RKO (cell line): ENCODE results near the gene CRIP1.

Experiments used
- DNase-seq: peaks from one replicate; pipeline ENCODE4 v3.0.0-alpha.2; 2016; ENCODE audit warnings: low spot score

CRIP1 gene

GRCh38 chr14:105450864-105451720 lies 35.6 kb upstream of the CRIP1 start:
- DNase-seq = no peak

GRCh38 chr14:105452963-105453362 lies 33.7 kb upstream of the CRIP1 start:
- no peak for DNase-seq

- no peak for DNase-seq
Measured at GRCh38 chr14:105453847-105454246, 32.8 kb upstream of the CRIP1 start.

GRCh38 chr14:105455086-105455640 lies 31.5 kb upstream of the CRIP1 start:
- DNase-seq = no peak

- no peak for DNase-seq
Measured at GRCh38 chr14:105455766-105456660, 30.7 kb upstream of the CRIP1 start.

GRCh38 chr14:105456736-105457617 lies 29.7 kb upstream of the CRIP1 start:
- DNase-seq = no peak

- no peak for DNase-seq
Measured at GRCh38 chr14:105458010-105458409, 28.7 kb upstream of the CRIP1 start.

GRCh38 chr14:105458571-105458970 lies 28.1 kb upstream of the CRIP1 start:
- DNase-seq = no peak

- no peak for DNase-seq
Measured at GRCh38 chr14:105460116-105460515, 26.6 kb upstream of the CRIP1 start.

- no peak for DNase-seq
Measured at GRCh38 chr14:105460616-105461015, 26.1 kb upstream of the CRIP1 start.

GRCh38 chr14:105461903-105462302 lies 24.8 kb upstream of the CRIP1 start:
- no peak for DNase-seq

- no peak for DNase-seq
Measured at GRCh38 chr14:105464501-105464900, 22.2 kb upstream of the CRIP1 start.

GRCh38 chr14:105465209-105466031 lies 21.3 kb upstream of the CRIP1 start:
- DNase-seq = no peak

GRCh38 chr14:105466531-105467248 lies 20.0 kb upstream of the CRIP1 start:
- DNase-seq = no peak

GRCh38 chr14:105467249-105467941 lies 19.3 kb upstream of the CRIP1 start:
- no peak for DNase-seq

- DNase-seq = no peak
Measured at GRCh38 chr14:105467942-105468471, 18.7 kb upstream of the CRIP1 start.

GRCh38 chr14:105468621-105469241 lies 18.0 kb upstream of the CRIP1 start:
- no peak for DNase-seq

GRCh38 chr14:105469456-105470349 lies 17.0 kb upstream of the CRIP1 start:
- no peak for DNase-seq
